SIG-M5 treated with dmso at 0.1 percent for 504 hours (cell line): ENCODE results near the gene SPACDR.
"Not testable (repeated sequence)": the region's sequence is repeated elsewhere in the genome, so short reads cannot be mapped to it uniquely, and the experiment has no call there.

Experiments used
- DNase-seq: peaks from one replicate; lab custom pipeline; 2025; ENCODE audit not compliant: unreplicated experiment; lab: John Stamatoyannopoulos, UW

The SPACDR gene

GRCh38 chr7:100464210-100464660 is at the start of gene SPACDR:
TSS of gene SPACDR (minus strand) at chr7:100464260. CDS start at chr7:100464025, 235 bp downstream.
- DNase-seq = no peak

GRCh38 chr7:100513212-100513810 is 49.3 kb upstream of the SPACDR start:
- no peak for DNase-seq

GRCh38 chr7:100510437-100511239 is 46.6 kb upstream of the SPACDR start:
- no peak for DNase-seq

- DNase-seq = no peak
These were observed 45.2 kb upstream of the SPACDR start for GRCh38 chr7:100509231-100509630.

GRCh38 chr7:100506356-100506923 is 42.4 kb upstream of the SPACDR start:
- DNase-seq = no peak

- no peak for DNase-seq
These were observed 41.0 kb upstream of the SPACDR start for GRCh38 chr7:100504887-100505611.

GRCh38 chr7:100504031-100504430 is 40.0 kb upstream of the SPACDR start:
- not testable (repeated sequence) for DNase-seq

GRCh38 chr7:100500743-100501142 is 36.7 kb upstream of the SPACDR start:
- not testable (repeated sequence) for DNase-seq

GRCh38 chr7:100496509-100496908 is 32.4 kb upstream of the SPACDR start:
- DNase-seq = no peak

GRCh38 chr7:100493476-100494264 is 29.6 kb upstream of the SPACDR start:
- no peak for DNase-seq

- DNase-seq = no peak
These were observed 28.8 kb upstream of the SPACDR start for GRCh38 chr7:100492738-100493475.

- DNase-seq = no peak
These were observed 27.1 kb upstream of the SPACDR start for GRCh38 chr7:100491192-100491578.

GRCh38 chr7:100490483-100491191 is 26.6 kb upstream of the SPACDR start:
- no peak for DNase-seq

- peak; percentile 84 for DNase-seq
These were observed 25.8 kb upstream of the SPACDR start for GRCh38 chr7:100489824-100490223.

- DNase-seq = no peak
These were observed 25.1 kb upstream of the SPACDR start for GRCh38 chr7:100489121-100489520.

- no peak for DNase-seq
These were observed 24.5 kb upstream of the SPACDR start for GRCh38 chr7:100488333-100489095.

- no peak for DNase-seq
These were observed 22.8 kb upstream of the SPACDR start for GRCh38 chr7:100486753-100487446.

GRCh38 chr7:100486111-100486636 is 22.1 kb upstream of the SPACDR start:
- DNase-seq = no peak
